Esophagus muscularis mucosa (tissue), 4 donors: ENCODE measurements around the gene PCDHGC5. TPM values are rescaled to one million over a fixed set of nuclear protein-coding genes. Genes with fewer than 3 reads are reported as not detected.

ENCODE experiments used
- DNase-seq: peaks from one replicate; pipeline ENCODE4 v3.0.0-alpha.2; 2017; ENCODE audit errors: extremely low spot score
- H3K27ac ChIP-seq, 4 donors: fragments of 200-600 bp; sonication (generic); replicated peaks in 1 of 4; 1 replicate in 3 of 4; 2 replicates in 1 of 4; pipeline ENCODE4 v1.5.1; 2016 to 2019; ENCODE audit warnings: mild to moderate bottlenecking in 1 of 4
- H3K27me3 ChIP-seq, 4 donors: fragments of 200-600 bp; sonication (generic); one replicate each; pipeline versions ENCODE4 v1.5.1 to v1.6.0; 2016 to 2019
- H3K36me3 ChIP-seq, 4 donors: fragments of 200-600 bp; sonication (generic); one replicate each; pipeline ENCODE4 v1.5.1; 2016 to 2019
- H3K4me1 ChIP-seq, 4 donors: fragments of 200-600 bp; sonication (generic); one replicate each; pipeline ENCODE4 v1.5.1; 2016 to 2019
- H3K4me3 ChIP-seq, 4 donors: fragments of 200-600 bp; sonication (generic); 1 replicate in 2 of 4; 2 replicates in 2 of 4; pipeline ENCODE4 v1.5.1; 2016 to 2019; ENCODE audit warnings: mild to moderate bottlenecking in 4 of 4, moderate library complexity in 1 of 4
- H3K9me3 ChIP-seq, 4 donors: fragments of 200-600 bp; sonication (generic); 1 replicate in 3 of 4; 2 replicates in 1 of 4; pipeline ENCODE4 v1.5.1; 2016 to 2019
- EP300 ChIP-seq: sonication (generic); formaldehyde crosslinking; IDR thresholded peaks from one replicate; pipeline ENCODE4 v1.6.1; 2017; ENCODE audit warnings: antibody characterized with exemption
- POLR2A ChIP-seq: fragments of 450-650 bp; IDR thresholded peaks from one replicate; pipeline ENCODE4 v1.6.1; 2017; ENCODE audit warnings: antibody characterized with exemption, moderate library complexity, mild to moderate bottlenecking, low read depth
- POLR2AphosphoS5 ChIP-seq, 2 donors: sonication (generic); formaldehyde crosslinking; IDR thresholded peaks; one replicate each; pipeline ENCODE4 v1.6.1; 2017; ENCODE audit warnings: antibody characterized with exemption in 2 of 2
- WGBS: methylation state at CpG from one replicate; pipeline ENCODE4 v1.1.5; 2018; 5-methylcytosine and 5-hydroxymethylcytosine counted together
- intact Hi-C: fragments of 100-400 bp; cut with DNase I; formaldehyde crosslinking; loops from one replicate; pipeline ENCODE4 v1.15.1; 2023
- total RNA-seq, 4 donors: library from RNA; depleted of rRNA; stranded (reverse); fragments of >200 nt; gene quantifications; one replicate each; pipeline versions ENCODE4 v1.1.0 to v1.2.1, GENCODE V29; 2016
- TF ChIP-seq, protein P1 (sequence below), 3 experiments: fragments of 200-600 bp in 2 of 3; fragments of 450-650 bp in 1 of 3; sonication (generic) in 2 of 3; IDR thresholded peaks; one replicate each; pipeline ENCODE4 v1.5.1; 2017 to 2019; ENCODE audit warnings: antibody characterized with exemption in 3 of 3, mild to moderate bottlenecking in 2 of 3, moderate library complexity in 1 of 3

PCDHGC5 gene
- total RNA-seq: 1 to 10 TPM in 3 of 4 donors, under 1 TPM in 1; 0.71 to 3.7 (median 1.4) TPM

DNA sequence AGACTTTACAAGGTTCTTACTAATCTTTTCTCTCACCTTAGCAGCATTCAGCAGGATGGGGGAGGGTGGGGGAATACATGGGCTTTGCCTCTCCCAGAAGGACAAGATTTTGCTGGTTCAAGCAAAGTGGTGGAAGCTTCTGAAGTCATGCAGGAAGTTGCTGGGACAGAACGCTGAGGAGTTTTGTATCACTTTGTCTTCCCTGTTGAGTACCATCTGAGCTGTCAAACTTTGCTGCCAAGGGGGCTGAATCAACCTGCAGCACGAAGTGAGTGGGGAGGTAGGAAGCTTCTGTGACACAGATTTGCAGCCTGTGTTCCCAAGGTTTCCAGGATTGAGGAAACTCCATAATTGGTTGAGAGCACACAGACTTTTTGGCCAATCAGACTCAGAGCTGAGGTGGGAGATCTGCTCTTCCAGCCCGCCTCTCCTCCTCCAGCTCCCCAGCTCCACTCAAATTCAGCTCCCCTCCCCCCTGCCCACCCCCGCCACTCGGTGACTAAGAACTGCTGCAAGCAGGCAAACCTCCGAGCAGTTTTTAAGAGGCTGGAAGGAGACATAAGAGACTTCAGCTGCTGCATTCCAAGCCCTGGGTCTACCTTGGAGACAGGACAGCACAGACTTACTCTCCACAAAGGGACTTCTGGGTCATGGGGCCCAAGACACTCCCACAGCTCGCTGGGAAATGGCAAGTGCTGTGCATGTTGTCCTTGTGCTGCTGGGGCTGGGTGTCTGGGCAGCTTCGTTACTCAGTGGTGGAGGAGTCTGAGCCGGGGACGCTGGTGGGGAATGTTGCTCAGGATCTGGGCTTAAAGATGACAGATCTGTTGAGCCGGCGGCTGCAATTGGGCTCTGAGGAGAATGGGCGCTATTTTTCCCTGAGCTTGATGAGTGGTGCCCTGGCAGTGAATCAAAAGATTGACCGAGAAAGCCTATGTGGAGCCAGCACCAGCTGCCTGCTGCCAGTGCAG, at the start of gene PCDHGC5:
PCDHGC5 (plus strand) TSS at position 491 of the 971 bp plus-strand sequence; CDS start at position 651, 160 bp downstream.
- TF ChIP-seq POLR2A (no peak), POLR2AphosphoS5 (IDR thresholded peaks at IDR 0.05) (no peak), EP300 (no peak)
- TF ChIP-seq, protein P1, sequence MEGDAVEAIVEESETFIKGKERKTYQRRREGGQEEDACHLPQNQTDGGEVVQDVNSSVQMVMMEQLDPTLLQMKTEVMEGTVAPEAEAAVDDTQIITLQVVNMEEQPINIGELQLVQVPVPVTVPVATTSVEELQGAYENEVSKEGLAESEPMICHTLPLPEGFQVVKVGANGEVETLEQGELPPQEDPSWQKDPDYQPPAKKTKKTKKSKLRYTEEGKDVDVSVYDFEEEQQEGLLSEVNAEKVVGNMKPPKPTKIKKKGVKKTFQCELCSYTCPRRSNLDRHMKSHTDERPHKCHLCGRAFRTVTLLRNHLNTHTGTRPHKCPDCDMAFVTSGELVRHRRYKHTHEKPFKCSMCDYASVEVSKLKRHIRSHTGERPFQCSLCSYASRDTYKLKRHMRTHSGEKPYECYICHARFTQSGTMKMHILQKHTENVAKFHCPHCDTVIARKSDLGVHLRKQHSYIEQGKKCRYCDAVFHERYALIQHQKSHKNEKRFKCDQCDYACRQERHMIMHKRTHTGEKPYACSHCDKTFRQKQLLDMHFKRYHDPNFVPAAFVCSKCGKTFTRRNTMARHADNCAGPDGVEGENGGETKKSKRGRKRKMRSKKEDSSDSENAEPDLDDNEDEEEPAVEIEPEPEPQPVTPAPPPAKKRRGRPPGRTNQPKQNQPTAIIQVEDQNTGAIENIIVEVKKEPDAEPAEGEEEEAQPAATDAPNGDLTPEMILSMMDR (IDR thresholded peaks at IDR 0.05): no peak
- intact Hi-C loops: no loop called here
- Histone ChIP-seq H3K36me3 (peaks cover 0 to 50% (median 37%) of the 10 kb centered on the region in 4 donors), H3K27ac (no peak within 1 kb of the TSS), H3K4me1 (peaks cover 36 to 74% (median 70%) of the 10 kb centered on the region in 4 donors), H3K27me3 (no peaks in the 10 kb centered on the region), H3K4me3 (no peak within 1 kb of the TSS), H3K9me3 (no peaks in the 10 kb centered on the region)
- WGBS: 69% methylated on average over 13 of the region's 14 CpGs
- DNase-seq: no peak

DNA sequence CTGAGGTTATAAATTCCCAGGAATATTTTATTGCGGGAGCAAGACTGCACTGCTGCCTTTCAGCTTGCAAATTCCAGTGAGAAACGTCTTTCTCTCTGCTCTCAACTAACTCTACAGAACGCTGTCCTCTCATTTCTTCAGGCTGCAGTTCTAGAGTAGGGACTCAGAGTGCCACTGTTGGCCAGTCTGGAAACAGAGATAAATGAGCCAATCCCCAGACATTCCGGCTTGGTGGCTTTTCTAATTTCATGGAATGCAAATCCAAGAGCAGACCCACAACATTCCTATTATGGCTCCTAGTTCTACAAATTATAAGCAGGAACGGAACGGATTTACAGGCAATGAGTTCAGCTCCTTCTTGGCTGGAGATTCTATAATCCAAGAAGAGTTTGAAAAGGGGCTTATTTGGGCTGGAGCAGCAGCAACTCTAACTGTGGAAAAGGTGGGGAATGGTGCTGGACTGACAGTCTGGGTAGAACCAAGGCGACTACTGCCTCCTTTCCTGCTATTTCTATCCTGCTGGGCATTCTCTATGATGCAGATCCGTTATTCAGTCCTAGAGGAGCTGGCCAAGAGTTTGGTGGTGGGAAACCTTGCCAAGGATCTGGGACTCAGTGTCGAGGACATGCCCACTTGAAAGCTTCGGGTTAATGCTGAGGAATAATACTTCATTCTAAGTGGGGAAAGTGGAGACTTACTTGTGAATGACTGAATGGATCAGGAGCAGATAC, 49.3 kb upstream of the PCDHGC5 start:
- Histone ChIP-seq H3K9me3 (peaks cover 0 to 89% (median 77%) of the 10 kb centered on the region in 4 donors), H3K4me3 (no peak overlapping the region), H3K36me3 (peaks cover 0 to 4% (median 0%) of the 10 kb centered on the region in 4 donors), H3K27me3 (no peaks in the 10 kb centered on the region), H3K4me1 (peaks cover 0 to 4% (median 0%) of the 10 kb centered on the region in 4 donors), H3K27ac (no peak overlapping the region)
- no peak for DNase-seq
- 70% methylated on average over 10 of the region's 10 CpGs for WGBS
- TF ChIP-seq, protein P1 (IDR thresholded peaks at IDR 0.05): no peak
- TF ChIP-seq POLR2AphosphoS5 (IDR thresholded peaks at IDR 0.05) (no peak), EP300 (no peak), POLR2A (no peak)
- intact Hi-C loops: no loop called here

DNA sequence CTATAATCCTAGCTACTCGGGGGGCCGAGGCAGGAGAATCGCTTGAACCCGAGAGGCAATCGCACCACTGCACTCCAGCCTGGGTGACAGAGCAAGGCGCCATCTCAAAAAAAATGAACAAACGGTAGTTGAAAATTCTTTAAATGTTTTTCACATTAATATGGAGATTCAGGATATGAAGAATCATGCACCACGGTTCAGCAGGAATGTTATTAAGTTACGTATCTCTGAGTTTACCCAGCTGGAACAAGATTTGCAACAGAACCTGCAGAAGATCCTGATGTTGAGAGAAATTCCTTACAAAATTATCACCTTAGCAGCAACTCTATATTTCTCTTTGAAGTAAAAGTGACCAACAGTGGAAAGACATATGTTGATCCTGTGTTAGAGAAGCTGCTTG, 48.5 kb upstream of the PCDHGC5 start:
- H3K4me3 ChIP-seq: no peak overlapping the region
- DNase-seq: no peak
- H3K9me3 ChIP-seq: peaks cover 0 to 84% (median 77%) of the 10 kb centered on the region in 4 donors
- H3K36me3 ChIP-seq: peaks cover 0 to 4% (median 0%) of the 10 kb centered on the region in 4 donors
- WGBS: 97% methylated on average over 9 of the region's 9 CpGs
- H3K4me1 ChIP-seq: peaks cover 0 to 4% (median 0%) of the 10 kb centered on the region in 4 donors
- no peaks in the 10 kb centered on the region for H3K27me3 ChIP-seq
- intact Hi-C loops: no loop called here
- no peak for TF ChIP-seq POLR2A
- TF ChIP-seq, protein P1 (IDR thresholded peaks at IDR 0.05): no peak
- no peak for TF ChIP-seq EP300
- TF ChIP-seq POLR2AphosphoS5 (IDR thresholded peaks at IDR 0.05): no peak
- no peak overlapping the region for H3K27ac ChIP-seq

- H3K9me3 ChIP-seq: peaks cover 0 to 79% (median 65%) of the 10 kb centered on the region in 4 donors
- intact Hi-C loops: no loop called here
Measured at GRCh38 chr5:141441571-141442170, 47.2 kb upstream of the PCDHGC5 start.

More at GRCh38 chr5:141441571-141442170, 47.2 kb upstream of the PCDHGC5 start:
- Histone ChIP-seq H3K27me3 (no peaks in the 10 kb centered on the region), H3K4me3 (no peak overlapping the region), H3K4me1 (peaks cover 0 to 4% (median 0%) of the 10 kb centered on the region in 4 donors), H3K27ac (no peak overlapping the region), H3K36me3 (peaks cover 0 to 4% (median 0%) of the 10 kb centered on the region in 4 donors)
- TF ChIP-seq EP300 (no peak), POLR2AphosphoS5 (IDR thresholded peaks at IDR 0.05) (no peak), POLR2A (no peak)
- TF ChIP-seq, protein P1 (IDR thresholded peaks at IDR 0.05): no peak
- WGBS: 59% methylated on average over 27 of the region's 50 CpGs
- DNase-seq: no peak
